Right atrium auricular region (tissue), 2 donors: ENCODE results near the gene TMEM223. TPM values are rescaled to one million over a fixed set of nuclear protein-coding genes. Genes with fewer than 3 reads are reported as not detected.
A peak's percentile ranks its signal among the peaks of the same experiment; 100 is the strongest.

Experiments used
- DNase-seq: peaks from one replicate; pipeline ENCODE4 v3.0.0-alpha.2; 2019; ENCODE audit warnings: low spot score
- H3K27ac ChIP-seq, 2 donors: fragments of 200-600 bp; sonication (generic); 1 replicate in 1 of 2; 2 replicates in 1 of 2; pipeline ENCODE4 v1.5.1; 2016 to 2019
- H3K27me3 ChIP-seq, 2 donors: fragments of 200-600 bp; sonication (generic); one replicate each; pipeline versions ENCODE4 v1.5.1 to v1.6.0; 2017 to 2019
- H3K36me3 ChIP-seq: fragments of 200-600 bp; sonication (generic); one replicate; pipeline ENCODE4 v1.5.1; 2016
- H3K4me1 ChIP-seq, 2 donors: fragments of 200-600 bp; sonication (generic); one replicate each; pipeline versions ENCODE4 v1.5.1 to v1.6.0; 2017 to 2019
- H3K4me3 ChIP-seq, 2 donors: fragments of 200-600 bp; sonication (generic); 1 replicate in 1 of 2; 2 replicates in 1 of 2; pipeline ENCODE4 v1.5.1; 2017 to 2019; ENCODE audit warnings: mild to moderate bottlenecking in 1 of 2, moderate library complexity in 1 of 2
- H3K9me3 ChIP-seq, 2 donors: fragments of 200-600 bp; sonication (generic); one replicate each; pipeline ENCODE4 v1.5.1; 2019
- total RNA-seq, 2 donors: library from RNA; depleted of rRNA; stranded (reverse); fragments of >200 nt; gene quantifications; one replicate each; pipeline ENCODE4 v1.1.0, GENCODE V29; 2016
- TF ChIP-seq, protein P1 (sequence below), 2 donors: fragments of 200-600 bp; sonication (generic); IDR thresholded peaks; one replicate each; pipeline ENCODE4 v1.5.1; 2019; ENCODE audit warnings: antibody characterized with exemption in 2 of 2

The TMEM223 gene
- total RNA-seq, 2 donors from 2014 or later = 27.7 TPM

DNA sequence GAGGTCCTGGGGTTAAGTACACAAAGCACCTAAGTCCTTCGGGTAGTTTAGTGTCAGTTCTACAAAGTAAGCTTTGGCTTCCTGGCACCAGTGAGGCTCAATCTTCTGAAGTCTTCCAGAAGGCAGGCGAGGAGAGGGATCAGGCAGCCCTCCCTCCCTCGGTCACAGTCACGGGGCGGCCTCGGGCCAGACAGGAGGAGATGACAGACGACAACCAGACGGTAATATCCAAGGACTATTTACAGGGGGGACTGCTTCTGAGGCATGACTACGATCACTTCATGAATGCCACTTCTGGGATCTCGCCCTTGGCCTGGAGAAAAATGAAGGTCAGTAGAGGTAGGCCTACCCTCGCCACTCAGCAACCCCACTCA is 383 bp upstream of the TMEM223 start:
- Histone ChIP-seq H3K36me3 (peaks cover 59% of the 10 kb centered on the region), H3K4me1 (peaks cover 0 to 37% of the 10 kb centered on the region in 2 donors), H3K27ac (peak overlapping the region; percentile 85 to 86), H3K9me3 (no peaks in the 10 kb centered on the region), H3K4me3 (peak overlapping the region; percentile 84 to 95), H3K27me3 (no peaks in the 10 kb centered on the region)
- TF ChIP-seq, protein P1, sequence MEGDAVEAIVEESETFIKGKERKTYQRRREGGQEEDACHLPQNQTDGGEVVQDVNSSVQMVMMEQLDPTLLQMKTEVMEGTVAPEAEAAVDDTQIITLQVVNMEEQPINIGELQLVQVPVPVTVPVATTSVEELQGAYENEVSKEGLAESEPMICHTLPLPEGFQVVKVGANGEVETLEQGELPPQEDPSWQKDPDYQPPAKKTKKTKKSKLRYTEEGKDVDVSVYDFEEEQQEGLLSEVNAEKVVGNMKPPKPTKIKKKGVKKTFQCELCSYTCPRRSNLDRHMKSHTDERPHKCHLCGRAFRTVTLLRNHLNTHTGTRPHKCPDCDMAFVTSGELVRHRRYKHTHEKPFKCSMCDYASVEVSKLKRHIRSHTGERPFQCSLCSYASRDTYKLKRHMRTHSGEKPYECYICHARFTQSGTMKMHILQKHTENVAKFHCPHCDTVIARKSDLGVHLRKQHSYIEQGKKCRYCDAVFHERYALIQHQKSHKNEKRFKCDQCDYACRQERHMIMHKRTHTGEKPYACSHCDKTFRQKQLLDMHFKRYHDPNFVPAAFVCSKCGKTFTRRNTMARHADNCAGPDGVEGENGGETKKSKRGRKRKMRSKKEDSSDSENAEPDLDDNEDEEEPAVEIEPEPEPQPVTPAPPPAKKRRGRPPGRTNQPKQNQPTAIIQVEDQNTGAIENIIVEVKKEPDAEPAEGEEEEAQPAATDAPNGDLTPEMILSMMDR (IDR thresholded peaks at IDR 0.05) = no peak
- DNase-seq = no peak

DNA sequence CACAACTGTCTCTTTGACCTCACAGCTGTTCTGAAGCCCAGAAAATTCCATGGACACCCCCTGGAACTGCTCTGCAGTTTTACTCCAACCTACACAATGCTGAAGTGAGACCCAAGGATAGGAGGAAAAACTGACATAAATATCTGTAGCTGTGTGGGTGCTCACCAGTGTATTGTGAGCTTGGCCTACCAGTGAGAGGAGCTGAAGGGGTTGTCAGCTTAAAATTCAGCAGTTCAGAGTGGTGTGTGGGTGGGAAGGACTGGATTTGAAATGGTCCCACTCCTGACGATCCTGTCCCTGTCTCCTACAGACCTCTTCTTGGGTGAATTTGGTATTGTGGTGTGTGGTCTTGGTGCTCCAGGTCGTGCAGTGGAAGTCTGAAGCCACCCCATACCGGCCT is 2.2 kb downstream of the TMEM223 start:
- Histone ChIP-seq H3K9me3 (no peaks in the 10 kb centered on the region), H3K27me3 (no peaks in the 10 kb centered on the region), H3K4me3 (no peak overlapping the region), H3K4me1 (peaks cover 0 to 47% of the 10 kb centered on the region in 2 donors), H3K36me3 (peaks cover 33% of the 10 kb centered on the region), H3K27ac (no peak overlapping the region)
- no peak for DNase-seq
- TF ChIP-seq, protein P1 (IDR thresholded peaks at IDR 0.05) = no peak

DNA sequence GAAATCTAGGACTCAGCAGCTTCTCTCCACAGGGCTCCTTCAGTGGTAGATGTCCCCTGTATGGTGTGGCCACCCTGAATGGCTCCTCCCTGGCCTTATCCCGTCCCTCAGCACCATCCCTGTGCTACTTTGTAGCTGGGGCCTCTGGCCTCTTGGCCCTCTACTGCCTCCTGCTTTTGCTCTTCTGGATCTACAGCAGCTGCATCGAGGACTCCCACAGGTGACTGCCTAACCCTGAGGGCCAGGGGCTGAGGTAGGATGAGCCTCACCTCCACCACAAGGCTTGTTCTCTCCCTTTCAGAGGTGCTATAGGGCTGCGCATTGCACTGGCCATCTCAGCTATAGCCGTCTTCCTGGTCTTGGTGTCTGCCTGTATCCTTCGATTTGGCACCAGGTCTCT is 2.8 kb downstream of the TMEM223 start:
- Histone ChIP-seq H3K4me3 (no peak overlapping the region), H3K4me1 (peaks cover 0 to 47% of the 10 kb centered on the region in 2 donors), H3K27ac (no peak overlapping the region), H3K36me3 (peaks cover 27% of the 10 kb centered on the region), H3K27me3 (no peaks in the 10 kb centered on the region), H3K9me3 (no peaks in the 10 kb centered on the region)
- no peak for DNase-seq
- TF ChIP-seq, protein P1 (IDR thresholded peaks at IDR 0.05) = no peak

DNA sequence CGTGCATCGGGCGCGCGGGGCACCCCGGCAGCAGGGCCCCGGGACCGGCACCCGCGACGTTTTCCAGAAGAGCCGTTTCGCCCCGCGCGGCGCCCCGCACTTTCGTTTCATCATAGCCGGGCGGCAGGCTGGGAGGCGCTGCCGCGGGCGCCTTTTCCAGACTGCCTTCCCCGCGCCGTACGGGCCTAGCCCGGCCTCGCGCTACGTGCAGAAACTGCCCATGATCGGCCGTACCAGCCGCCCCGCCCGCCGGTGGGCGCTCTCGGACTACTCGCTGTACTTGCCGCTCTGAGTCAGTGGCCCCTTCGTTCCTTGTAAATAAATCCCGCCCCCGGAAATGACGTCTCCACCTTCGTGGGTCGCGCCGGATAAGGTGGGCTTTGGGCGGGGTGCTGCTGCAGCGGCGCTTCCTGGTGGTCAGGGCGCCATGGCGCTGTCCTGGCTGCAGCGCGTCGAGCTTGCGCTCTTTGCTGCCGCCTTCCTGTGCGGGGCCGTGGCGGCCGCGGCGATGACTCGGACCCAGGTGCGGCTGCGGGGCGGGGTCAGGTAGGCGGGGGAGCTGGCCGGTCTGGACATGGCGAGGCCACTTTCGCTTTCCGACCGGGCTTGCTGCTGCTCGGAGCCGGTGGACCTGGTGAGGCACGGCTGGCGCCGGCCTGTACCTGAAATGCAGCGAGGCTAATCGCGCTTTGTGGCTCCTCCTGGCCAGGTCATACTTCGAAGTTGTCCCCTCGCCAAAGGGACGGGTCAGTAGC is 4.6 kb downstream of the TMEM223 start, which contains the start of gene TMEM179B:
TMEM179B (plus strand) TSS at position 398 of the 755 bp plus-strand sequence; CDS start at position 428, 30 bp downstream.
- Histone ChIP-seq H3K36me3 (peaks cover 18% of the 10 kb centered on the region), H3K4me1 (peaks cover 0 to 41% of the 10 kb centered on the region in 2 donors), H3K27ac (peak within 1 kb of the TSS; percentile 98 to 100), H3K27me3 (no peaks in the 10 kb centered on the region), H3K9me3 (no peaks in the 10 kb centered on the region), H3K4me3 (peak within 1 kb of the TSS; percentile 90 to 99)
- TF ChIP-seq, protein P1 (IDR thresholded peaks at IDR 0.05) = peak in 1 of 2 donors; percentile 32
- peak; percentile 99 for DNase-seq

DNA sequence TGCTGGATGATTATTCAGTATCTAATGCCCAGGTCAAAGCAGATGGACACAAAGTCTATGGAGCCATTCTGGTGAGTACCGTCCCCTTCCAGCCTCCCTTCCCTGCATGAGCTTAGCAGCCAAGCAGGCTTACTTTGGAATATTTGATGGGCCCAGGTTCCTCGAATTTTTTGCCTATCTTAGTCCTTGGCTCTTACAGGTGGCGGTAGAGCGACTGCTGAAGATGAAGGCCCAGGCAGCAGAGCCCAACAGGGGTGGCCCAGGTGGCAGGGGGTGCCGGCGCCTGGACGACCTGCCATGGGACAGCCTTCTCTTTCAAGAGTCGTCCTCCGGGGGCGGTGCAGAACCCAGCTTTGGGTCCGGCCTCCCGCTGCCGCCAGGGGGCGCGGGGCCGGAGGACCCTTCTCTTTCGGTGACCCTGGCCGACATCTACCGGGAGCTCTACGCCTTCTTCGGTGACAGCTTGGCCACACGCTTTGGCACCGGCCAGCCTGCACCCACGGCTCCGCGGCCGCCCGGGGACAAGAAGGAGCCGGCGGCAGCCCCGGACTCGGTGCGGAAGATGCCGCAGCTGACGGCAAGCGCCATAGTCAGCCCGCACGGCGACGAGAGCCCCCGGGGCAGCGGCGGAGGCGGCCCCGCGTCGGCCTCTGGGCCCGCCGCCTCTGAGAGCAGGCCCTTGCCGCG is 5.3 kb downstream of the TMEM223 start:
- no peaks in the 10 kb centered on the region for H3K9me3 ChIP-seq
- H3K27me3 ChIP-seq = no peaks in the 10 kb centered on the region
- peaks cover 19% of the 10 kb centered on the region for H3K36me3 ChIP-seq
- TF ChIP-seq, protein P1 (IDR thresholded peaks at IDR 0.05) = peak; percentile 89 to 94
- H3K4me1 ChIP-seq = peaks cover 0 to 38% of the 10 kb centered on the region in 2 donors
- peak overlapping the region; percentile 98 to 100 for H3K27ac ChIP-seq
- DNase-seq = peak; percentile 92
- H3K4me3 ChIP-seq = peak overlapping the region; percentile 90 to 99
